Right lung (tissue), 5 donors: Measurements from ENCODE around the gene S100A2. TPM values are rescaled to one million over a fixed set of nuclear protein-coding genes. Genes with fewer than 3 reads are reported as not detected.

ENCODE experiments used
- DNase-seq, 2 donors: peaks; one replicate each; pipeline ENCODE4 v3.0.0-alpha.2; 2013
- polyA plus RNA-seq, 5 donors: library from polyadenylated mRNA; unstranded; fragments of 120-200 nt; gene quantifications; one replicate each; pipeline versions ENCODE4 v1.2.1 to v1.2.3, GENCODE V29; 2013; ENCODE audit warnings: inconsistent platforms in 1 of 5, low replicate concordance in 1 of 5; ENCODE audit not compliant: insufficient read length in 5 of 5, insufficient read depth in 1 of 5

Gene S100A2
- polyA plus RNA-seq, 5 donors: 0.69 to 1.8 (median 1.2) TPM

- no peak for DNase-seq
Observed at GRCh38 chr1:153546371-153546770, 19.3 kb downstream of the S100A2 start.

GRCh38 chr1:153545067-153546055 is 20.3 kb downstream of the S100A2 start, which contains the start of gene S100A4:
TSS of gene S100A4 (minus strand) at chr1:153545806. CDS start at chr1:153544794, 1,012 bp downstream.
- DNase-seq: peak; percentile 76 to 84

- DNase-seq: no peak
Observed at GRCh38 chr1:153544453-153545066, 21.1 kb downstream of the S100A2 start.

GRCh38 chr1:153543736-153544135 is 21.9 kb downstream of the S100A2 start:
- DNase-seq: no peak

GRCh38 chr1:153542956-153543711 is 22.5 kb downstream of the S100A2 start:
- no peak for DNase-seq

- DNase-seq: no peak
Observed at GRCh38 chr1:153541641-153542590, 23.7 kb downstream of the S100A2 start.

- DNase-seq: no peak
Observed at GRCh38 chr1:153540394-153541361, 25.0 kb downstream of the S100A2 start, which contains the start of gene S100A5. TSS of gene S100A5 (minus strand) at chr1:153540934. CDS start at chr1:153540191, 743 bp downstream.

- no peak for DNase-seq
Observed at GRCh38 chr1:153539395-153540093, 26.1 kb downstream of the S100A2 start.

- no peak for DNase-seq
Observed at GRCh38 chr1:153538315-153538821, 27.3 kb downstream of the S100A2 start.

- no peak for DNase-seq
Observed at GRCh38 chr1:153537376-153537730, 28.3 kb downstream of the S100A2 start.

GRCh38 chr1:153536671-153537375 is 28.8 kb downstream of the S100A2 start:
- no peak for DNase-seq

- peak; percentile 75 to 77 for DNase-seq
Observed at GRCh38 chr1:153536012-153536670, 29.5 kb downstream of the S100A2 start.

GRCh38 chr1:153535242-153536011 is 30.2 kb downstream of the S100A2 start, which contains the start of gene S100A6:
TSS of gene S100A6 (minus strand) at chr1:153535991. CDS start at chr1:153535339, 652 bp downstream.
- DNase-seq: peak; percentile 21 to 28

GRCh38 chr1:153534925-153535241 is 30.8 kb downstream of the S100A2 start:
- no peak for DNase-seq

GRCh38 chr1:153534226-153534924 is 31.3 kb downstream of the S100A2 start:
- no peak for DNase-seq

- DNase-seq: no peak
Observed at GRCh38 chr1:153533689-153534201, 31.9 kb downstream of the S100A2 start.
